Measurements from ENCODE around the gene MTIF3. TPM values are rescaled to one million over a fixed set of nuclear protein-coding genes. Genes with fewer than 3 reads are reported as not detected.

The MTIF3 gene
- total RNA-seq, 1 experiment from 2014 or later, result 40.9 TPM

- no peaks in the 10 kb centered on the region for H3K9me3 Mint-ChIP-seq (ENCODE audit: unreplicated experiment)
- no peak for TF ChIP-seq CTCF (IDR thresholded peaks at IDR 0.05; ENCODE audit: unreplicated experiment)
- no peak overlapping the region for H3K4me3 Mint-ChIP-seq (ENCODE audit: unreplicated experiment)
- ChIA-PET POLR2A (interaction anchor here (0.7 kb wide), 2 partner anchors 391 to 421 kb away, joined by 3 to 5 read pairs; no protein-coding TSS in a partner anchor), CTCF (interaction anchor here (0.6 to 1.2 kb wide), 2 partner anchors 263 to 438 kb away, joined by 3 to 5 read pairs; no protein-coding TSS in a partner anchor)
- BruUV-seq (replicated peaks), result no TSS peak
- no peaks in the 10 kb centered on the region for H3K4me1 Mint-ChIP-seq (ENCODE audit: insufficient read depth, unreplicated experiment)
- H3K36me3 Mint-ChIP-seq (ENCODE audit: insufficient read depth, unreplicated experiment), result no peaks in the 10 kb centered on the region
- no peak overlapping the region for H3K27ac Mint-ChIP-seq (ENCODE audit: low read depth, unreplicated experiment)
- intact Hi-C loops (cut with micrococcal nuclease), result no loop called here
- no peaks in the 10 kb centered on the region for H3K27me3 Mint-ChIP-seq (ENCODE audit: insufficient read depth, unreplicated experiment)
- DNase-seq (ENCODE audit: unreplicated experiment), result no peak
Observed at GRCh38 chr13:27391471-27391870, 58.9 kb downstream of the MTIF3 start.

- ChIA-PET POLR2A (interaction anchor here (1.6 kb wide), 1 partner anchor 11 kb away, joined by 4 read pairs; no protein-coding TSS in a partner anchor), CTCF (interaction anchor here (1.0 to 1.6 kb wide), 2 partner anchors 31 to 437 kb away, joined by 4 to 15 read pairs; no protein-coding TSS in a partner anchor)
- Mint-ChIP-seq H3K27ac (ENCODE audit: low read depth, unreplicated experiment) (no peak overlapping the region), H3K4me1 (ENCODE audit: insufficient read depth, unreplicated experiment) (no peaks in the 10 kb centered on the region), H3K36me3 (ENCODE audit: insufficient read depth, unreplicated experiment) (no peaks in the 10 kb centered on the region), H3K9me3 (ENCODE audit: unreplicated experiment) (no peaks in the 10 kb centered on the region), H3K27me3 (ENCODE audit: insufficient read depth, unreplicated experiment) (no peaks in the 10 kb centered on the region), H3K4me3 (ENCODE audit: unreplicated experiment) (no peak overlapping the region)
- no peak for TF ChIP-seq CTCF (IDR thresholded peaks at IDR 0.05; ENCODE audit: unreplicated experiment)
- DNase-seq (ENCODE audit: unreplicated experiment), result no peak
- intact Hi-C loops (cut with micrococcal nuclease), result no loop called here
- BruUV-seq (replicated peaks), result no TSS peak
Observed at GRCh38 chr13:27389891-27390290, 60.5 kb downstream of the MTIF3 start.

GRCh38 chr13:27388241-27388640, 62.1 kb downstream of the MTIF3 start:
- ChIA-PET POLR2A (interaction anchor here (1.6 kb wide), 1 partner anchor 9 kb away, joined by 4 read pairs; no protein-coding TSS in a partner anchor), CTCF (interaction anchor here (1.0 to 1.6 kb wide), 3 partner anchors 38 to 438 kb away, joined by 4 to 15 read pairs (median 7); no protein-coding TSS in a partner anchor)
- Mint-ChIP-seq H3K27me3 (ENCODE audit: insufficient read depth, unreplicated experiment) (no peaks in the 10 kb centered on the region), H3K27ac (ENCODE audit: low read depth, unreplicated experiment) (no peak overlapping the region), H3K9me3 (ENCODE audit: unreplicated experiment) (no peaks in the 10 kb centered on the region), H3K4me3 (ENCODE audit: unreplicated experiment) (no peak overlapping the region), H3K4me1 (ENCODE audit: insufficient read depth, unreplicated experiment) (no peaks in the 10 kb centered on the region), H3K36me3 (ENCODE audit: insufficient read depth, unreplicated experiment) (no peaks in the 10 kb centered on the region)
- BruUV-seq (replicated peaks), result no TSS peak
- intact Hi-C loops (cut with micrococcal nuclease), result no loop called here
- DNase-seq (ENCODE audit: unreplicated experiment), result no peak
- no peak for TF ChIP-seq CTCF (IDR thresholded peaks at IDR 0.05; ENCODE audit: unreplicated experiment)

Other genes starting within 250 kb of the MTIF3 start
- gene RPL21, start 199.0 kb downstream of the MTIF3 start, total RNA-seq (2022), result 1,293 and 1,479 TPM in 2 replicates
- gene RASL11A, start 179.7 kb downstream of the MTIF3 start, total RNA-seq (2022), result 0.71 and 0.98 TPM in 2 replicates
- gene GTF3A, start 25.9 kb downstream of the MTIF3 start, total RNA-seq (2022), result 124 and 159 TPM in 2 replicates
- 12.3 and 15.6 TPM in 2 replicates for gene LNX2, start 170.0 kb upstream of the MTIF3 start, total RNA-seq (2022)
- 123 and 146 TPM in 2 replicates for gene POLR1D, start 171.3 kb upstream of the MTIF3 start, total RNA-seq (2022)

Measured in MCF 10A (cell line).